ENCODE results near the gene MAP1LC3B2.

Gene MAP1LC3B2

GRCh38 chr12:116615141-116615861 lies 56.1 kb downstream of the MAP1LC3B2 start:
- TF ChIP-seq CTCF (IDR thresholded peaks at IDR 0.05; ENCODE audit: extremely low read depth, missing control alignments) = no peak
- no peak for DNase-seq (ENCODE audit: low spot score)

GRCh38 chr12:116616536-116617248 lies 57.5 kb downstream of the MAP1LC3B2 start:
- no peak for TF ChIP-seq CTCF (IDR thresholded peaks at IDR 0.05; ENCODE audit: extremely low read depth, missing control alignments)
- DNase-seq (ENCODE audit: low spot score) = no peak

GRCh38 chr12:116619246-116619645 lies 60.1 kb downstream of the MAP1LC3B2 start:
- TF ChIP-seq CTCF (IDR thresholded peaks at IDR 0.05; ENCODE audit: extremely low read depth, missing control alignments) = no peak
- DNase-seq (ENCODE audit: low spot score) = no peak

- DNase-seq (ENCODE audit: low spot score) = no peak
These were observed 60.9 kb downstream of the MAP1LC3B2 start for GRCh38 chr12:116620124-116620491.

GRCh38 chr12:116620492-116621191 lies 61.5 kb downstream of the MAP1LC3B2 start:
- TF ChIP-seq CTCF (IDR thresholded peaks at IDR 0.05; ENCODE audit: extremely low read depth, missing control alignments) = no peak

More at GRCh38 chr12:116620124-116620491, 60.9 kb downstream of the MAP1LC3B2 start:
- TF ChIP-seq CTCF (IDR thresholded peaks at IDR 0.05; ENCODE audit: extremely low read depth, missing control alignments) = no peak

GRCh38 chr12:116621194-116621593 lies 62.0 kb downstream of the MAP1LC3B2 start:
- no peak for TF ChIP-seq CTCF (IDR thresholded peaks at IDR 0.05; ENCODE audit: extremely low read depth, missing control alignments)
- no peak for DNase-seq (ENCODE audit: low spot score)

More at GRCh38 chr12:116620492-116621191, 61.5 kb downstream of the MAP1LC3B2 start:
- no peak for DNase-seq (ENCODE audit: low spot score)

GRCh38 chr12:116624516-116624915 lies 65.3 kb downstream of the MAP1LC3B2 start:
- DNase-seq (ENCODE audit: low spot score) = no peak
- no peak for TF ChIP-seq CTCF (IDR thresholded peaks at IDR 0.05; ENCODE audit: extremely low read depth, missing control alignments)
